Hematopoietic multipotent progenitor cell treated with erythropoietin and hydrocortisone succinate and interleukin-3 and kit ligand, for 8 days (in vitro differentiated cells): Measurements from ENCODE around the gene SSX2IP.
A peak's percentile ranks its signal among the peaks of the same experiment; 100 is the strongest.

Experiments
- DNase-seq: peaks from one replicate; pipeline ENCODE4 v3.0.0-alpha.2; 2015

Gene SSX2IP

GRCh38 chr1:84674705-84675104 lies 15.6 kb downstream of the SSX2IP start:
- no peak for DNase-seq

GRCh38 chr1:84674021-84674420 lies 16.2 kb downstream of the SSX2IP start:
- DNase-seq = no peak

DNA sequence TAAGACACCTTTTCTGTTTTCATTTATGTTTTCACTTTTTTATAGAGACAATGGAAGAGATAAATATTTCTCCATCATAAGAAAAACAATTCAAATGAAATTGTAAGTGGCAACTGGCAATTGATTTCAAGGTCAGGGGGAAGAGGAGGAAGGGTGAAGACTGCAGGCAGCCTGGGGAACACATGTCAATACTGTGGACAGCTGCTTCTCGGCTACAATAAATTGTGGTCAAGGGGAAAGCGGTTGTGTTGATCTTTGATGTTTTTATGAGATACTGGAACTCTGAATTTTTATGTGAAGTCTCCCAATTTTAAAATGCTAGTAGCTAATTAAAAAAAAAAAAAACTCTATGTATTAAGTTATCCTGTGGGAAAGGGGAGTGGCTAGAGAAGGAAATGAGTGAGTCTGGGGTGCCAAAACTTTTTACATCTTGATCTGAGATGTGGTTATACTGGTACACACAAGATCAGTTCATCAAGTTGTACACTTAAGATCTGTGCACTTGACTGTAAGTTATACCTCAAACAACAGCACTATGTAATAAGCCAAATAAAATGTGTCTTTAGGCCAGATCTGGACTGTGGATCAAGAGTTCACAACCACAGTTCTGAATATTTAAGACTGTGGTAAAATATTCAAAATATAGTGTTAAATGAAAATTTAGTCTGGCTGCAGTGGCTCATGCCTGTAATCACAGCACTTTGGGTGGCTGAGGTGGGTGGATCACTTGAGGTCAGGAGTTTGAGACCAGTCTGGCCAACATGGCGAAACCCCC lies 18.0 kb downstream of the SSX2IP start:
- DNase-seq = no peak

DNA sequence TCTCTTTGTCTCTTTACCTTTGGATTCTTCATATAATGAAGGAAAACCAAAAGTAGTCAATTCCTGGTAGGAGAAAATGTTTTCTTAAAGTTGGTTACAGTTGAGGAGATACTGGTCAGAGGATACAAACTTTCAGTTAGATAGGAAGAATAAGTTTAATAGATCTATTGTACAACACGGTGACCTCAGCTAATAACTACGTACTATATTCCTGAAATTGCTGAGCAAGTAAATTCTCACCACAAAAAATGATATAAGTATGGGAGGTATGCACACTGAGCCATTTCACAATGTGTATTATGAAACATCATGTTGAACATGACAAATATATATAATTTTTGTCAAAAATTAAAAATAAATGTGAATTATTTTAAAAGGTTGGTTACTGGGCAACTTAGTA lies 20.4 kb downstream of the SSX2IP start:
- DNase-seq = no peak

GRCh38 chr1:84668185-84668584 lies 22.1 kb downstream of the SSX2IP start:
- peak; percentile 49 for DNase-seq

DNA sequence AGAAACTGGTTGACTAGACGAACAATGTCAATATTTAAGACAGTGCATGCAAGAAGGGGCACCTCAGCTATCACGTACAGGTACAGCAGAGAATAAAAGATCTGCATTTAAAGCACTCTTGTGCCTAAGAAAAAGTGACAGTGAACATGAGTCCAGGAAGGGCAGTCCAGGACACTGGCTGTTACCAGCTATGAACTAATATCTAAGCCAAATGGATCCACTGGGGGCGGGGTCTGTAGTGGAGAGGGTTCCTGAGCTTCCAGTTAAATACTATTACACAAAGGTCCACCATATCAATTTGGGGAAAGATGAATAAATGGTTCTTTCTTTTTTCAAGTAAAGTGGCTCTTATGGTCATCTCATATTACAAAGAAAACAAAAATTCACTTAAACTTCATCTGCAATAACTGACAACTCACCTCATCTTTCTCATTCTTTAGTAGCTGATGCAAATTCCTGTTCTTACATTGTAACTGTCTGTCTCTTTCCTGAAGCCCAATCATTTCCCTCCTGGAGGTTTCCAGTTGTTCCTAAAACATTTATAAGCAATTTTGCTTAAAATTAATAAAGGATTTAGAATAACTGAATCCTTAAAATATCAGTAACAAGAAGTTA lies 24.5 kb downstream of the SSX2IP start:
- DNase-seq = no peak

DNA sequence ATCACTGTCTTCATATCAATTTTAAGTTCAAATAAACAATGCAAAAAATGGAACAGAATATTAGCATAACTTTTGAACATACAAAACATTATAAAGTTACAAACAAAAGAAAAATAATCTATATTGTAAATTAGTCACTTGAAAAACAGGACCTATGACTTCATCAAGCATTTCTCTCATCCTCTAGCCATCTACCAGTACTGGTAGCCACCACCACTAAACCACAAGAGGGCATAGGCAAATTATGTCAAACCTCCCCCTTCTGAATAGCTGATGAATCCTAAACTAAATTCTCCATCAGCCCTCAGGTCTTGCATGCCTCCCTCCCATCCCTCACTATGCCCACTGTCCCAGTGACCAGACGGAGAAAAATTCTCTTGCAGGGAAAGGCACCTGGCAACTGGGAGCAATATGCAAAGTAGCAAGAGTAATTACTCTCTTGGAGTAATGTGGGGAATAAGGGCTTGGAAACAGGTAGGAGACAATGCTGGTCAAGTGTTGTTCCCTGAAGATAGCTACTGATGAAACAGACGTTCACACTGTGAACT lies 37.1 kb downstream of the SSX2IP start:
- peak; percentile 26 for DNase-seq

GRCh38 chr1:84644472-84644871 lies 45.8 kb downstream of the SSX2IP start:
- no peak for DNase-seq

GRCh38 chr1:84643183-84643582 lies 47.1 kb downstream of the SSX2IP start:
- no peak for DNase-seq

DNA sequence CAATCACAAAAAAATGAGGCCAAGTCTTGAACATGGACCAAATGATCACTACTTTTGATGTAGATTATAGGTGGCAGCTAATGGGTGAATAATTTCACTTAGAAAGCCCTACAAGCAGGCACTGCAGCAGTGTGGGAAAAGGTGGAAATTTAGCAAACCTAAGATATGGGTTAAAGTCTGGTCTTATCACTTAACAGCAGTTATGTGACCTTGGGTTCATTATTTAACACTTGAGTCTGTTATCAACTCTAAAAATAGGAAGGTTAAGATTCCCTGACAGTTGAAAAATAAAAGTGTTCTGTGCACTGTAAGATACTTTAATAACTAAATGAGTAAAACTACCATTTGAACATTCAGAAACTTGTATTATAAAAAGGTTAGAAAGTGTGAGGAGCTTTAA lies 47.5 kb downstream of the SSX2IP start:
- peak; percentile 74 for DNase-seq

- peak; percentile 85 for DNase-seq
Observed at GRCh38 chr1:84639731-84640130, 50.5 kb downstream of the SSX2IP start.

DNA sequence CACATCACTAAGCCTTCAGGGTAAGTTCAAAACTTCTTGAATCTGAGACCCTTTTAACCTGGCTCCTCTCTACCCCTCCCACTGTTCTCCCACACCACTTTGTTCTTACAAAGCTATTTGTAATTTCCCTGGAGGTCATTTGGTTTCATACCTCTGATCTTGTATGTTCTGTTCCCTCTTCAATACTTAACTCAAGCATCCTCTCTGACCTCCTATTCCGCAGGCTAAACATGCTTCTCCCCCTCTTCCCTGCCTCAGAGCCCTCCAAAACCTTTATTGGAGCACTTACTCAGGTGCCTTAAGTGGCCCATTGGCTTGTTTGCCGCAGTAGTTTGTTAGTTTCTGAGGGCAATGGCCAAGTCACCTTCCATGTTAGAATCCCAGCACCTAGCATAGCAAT lies 54.8 kb downstream of the SSX2IP start:
- DNase-seq = no peak

DNA sequence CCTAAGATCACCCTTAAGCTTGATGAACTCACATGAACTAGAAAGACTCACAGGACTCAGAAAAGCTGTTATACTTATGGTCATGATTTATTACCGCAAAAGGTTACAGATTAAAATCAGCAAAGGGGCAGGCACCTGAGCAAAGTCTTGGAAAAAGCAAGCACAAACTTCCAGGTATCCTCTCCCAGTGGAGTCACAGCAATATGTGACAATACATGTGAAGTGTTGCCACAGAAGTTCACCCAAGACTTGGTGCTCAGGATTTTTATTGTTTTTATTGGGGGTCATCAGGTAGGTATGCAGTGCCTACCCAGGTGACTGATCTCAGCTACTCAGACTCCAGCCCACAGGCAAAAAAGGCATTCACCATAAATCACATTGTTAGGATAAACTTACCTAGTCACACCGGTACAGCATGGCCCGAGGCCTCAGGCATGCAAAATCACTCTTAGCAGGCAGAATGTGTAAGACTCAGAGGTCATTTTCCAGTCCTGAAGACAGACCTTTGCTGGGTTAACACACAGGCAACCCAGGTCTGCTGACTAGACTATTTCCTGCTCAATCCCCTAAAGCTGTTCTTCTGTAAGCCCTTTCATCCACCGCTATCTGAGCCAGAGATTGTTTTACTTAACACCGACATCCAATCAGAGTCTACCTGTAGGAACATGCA lies 55.6 kb downstream of the SSX2IP start:
- no peak for DNase-seq

- no peak for DNase-seq
Observed at GRCh38 chr1:84632673-84633434, 57.4 kb downstream of the SSX2IP start.

GRCh38 chr1:84632137-84632536 lies 58.1 kb downstream of the SSX2IP start:
- no peak for DNase-seq

GRCh38 chr1:84624876-84625275 lies 65.4 kb downstream of the SSX2IP start:
- DNase-seq = no peak

GRCh38 chr1:84621553-84621952 lies 68.7 kb downstream of the SSX2IP start:
- no peak for DNase-seq

DNA sequence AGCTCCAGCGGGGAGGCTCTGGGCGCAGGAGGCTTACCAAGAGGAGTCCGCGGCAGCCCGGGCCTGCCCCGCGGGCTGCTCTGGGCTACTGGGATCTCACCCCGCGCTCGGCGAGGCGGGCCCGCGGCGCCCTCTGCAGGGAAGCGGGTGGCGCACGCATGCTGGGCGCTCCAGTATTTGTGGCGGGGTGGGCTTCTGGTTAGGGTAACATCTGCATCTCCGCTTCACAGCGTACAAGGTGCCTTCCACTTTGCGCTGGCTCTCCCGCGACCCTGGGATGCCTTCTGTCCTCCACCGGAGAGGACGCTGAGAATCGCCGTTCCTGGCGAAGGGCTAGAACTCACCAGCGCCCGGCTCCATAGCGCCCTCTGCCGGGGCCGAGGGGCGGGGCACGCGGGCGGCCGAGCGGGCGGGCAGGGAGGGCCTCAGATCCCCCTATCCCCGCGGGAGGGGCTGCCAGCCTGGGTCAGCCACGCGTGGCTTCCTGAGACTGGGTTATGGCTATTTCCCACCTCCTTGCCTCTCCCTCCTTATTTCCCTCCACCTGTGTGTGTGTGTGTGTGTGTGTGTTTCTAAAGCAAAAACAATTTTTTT lies 69.4 kb downstream of the SSX2IP start:
- DNase-seq = peak; percentile 81

- DNase-seq = peak; percentile 26
Observed at GRCh38 chr1:84619383-84620102, 70.7 kb downstream of the SSX2IP start.

- DNase-seq = no peak
Observed at GRCh38 chr1:84617349-84617748, 72.9 kb downstream of the SSX2IP start.

DNA sequence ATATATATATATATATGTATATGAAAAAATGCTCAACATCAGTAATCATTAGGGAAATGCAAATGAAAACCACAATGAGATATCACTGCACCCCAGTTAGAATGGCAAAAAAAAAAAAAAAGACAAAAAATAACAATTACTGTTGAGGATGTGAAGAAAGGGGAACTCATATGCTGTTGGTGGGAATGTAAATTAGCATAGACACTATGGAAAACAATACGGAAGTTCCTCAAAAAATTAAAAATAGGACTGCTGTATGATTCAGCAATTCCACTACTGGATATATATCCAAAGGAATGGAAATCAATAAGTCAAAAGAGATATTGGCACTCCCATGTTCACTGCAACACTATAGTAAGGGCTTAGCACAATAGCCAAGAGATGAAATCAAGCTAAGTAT lies 74.5 kb downstream of the SSX2IP start:
- no peak for DNase-seq

DNA sequence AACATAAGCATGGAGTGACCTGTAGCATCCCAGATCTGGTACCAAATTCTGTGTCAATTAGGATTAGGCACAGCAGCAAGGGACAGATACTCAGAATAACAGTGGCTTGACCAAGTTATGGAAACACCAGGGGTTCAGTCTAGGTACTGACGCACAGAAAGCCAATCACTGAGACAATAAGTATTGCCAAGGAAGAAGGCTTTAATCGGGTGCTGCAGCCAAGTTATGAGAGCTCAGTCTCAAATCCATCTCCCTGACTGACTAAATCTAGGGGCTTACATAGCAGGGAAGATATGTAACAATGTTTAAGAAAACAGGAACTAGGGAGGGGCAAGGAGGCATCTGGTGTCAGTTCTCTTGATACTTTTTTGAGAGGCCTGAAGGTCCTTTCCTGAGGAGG lies 76.4 kb downstream of the SSX2IP start:
- DNase-seq = no peak
